DLD1 (cell line): Measurements from ENCODE around the gene NELFCD.

Source experiments
- in situ Hi-C: cut with HindIII; loops from 2 replicates; pipeline ENCODE4 v1.10.0; 2017; ENCODE audit warnings: low sequenced_read_pairs

Gene NELFCD

DNA sequence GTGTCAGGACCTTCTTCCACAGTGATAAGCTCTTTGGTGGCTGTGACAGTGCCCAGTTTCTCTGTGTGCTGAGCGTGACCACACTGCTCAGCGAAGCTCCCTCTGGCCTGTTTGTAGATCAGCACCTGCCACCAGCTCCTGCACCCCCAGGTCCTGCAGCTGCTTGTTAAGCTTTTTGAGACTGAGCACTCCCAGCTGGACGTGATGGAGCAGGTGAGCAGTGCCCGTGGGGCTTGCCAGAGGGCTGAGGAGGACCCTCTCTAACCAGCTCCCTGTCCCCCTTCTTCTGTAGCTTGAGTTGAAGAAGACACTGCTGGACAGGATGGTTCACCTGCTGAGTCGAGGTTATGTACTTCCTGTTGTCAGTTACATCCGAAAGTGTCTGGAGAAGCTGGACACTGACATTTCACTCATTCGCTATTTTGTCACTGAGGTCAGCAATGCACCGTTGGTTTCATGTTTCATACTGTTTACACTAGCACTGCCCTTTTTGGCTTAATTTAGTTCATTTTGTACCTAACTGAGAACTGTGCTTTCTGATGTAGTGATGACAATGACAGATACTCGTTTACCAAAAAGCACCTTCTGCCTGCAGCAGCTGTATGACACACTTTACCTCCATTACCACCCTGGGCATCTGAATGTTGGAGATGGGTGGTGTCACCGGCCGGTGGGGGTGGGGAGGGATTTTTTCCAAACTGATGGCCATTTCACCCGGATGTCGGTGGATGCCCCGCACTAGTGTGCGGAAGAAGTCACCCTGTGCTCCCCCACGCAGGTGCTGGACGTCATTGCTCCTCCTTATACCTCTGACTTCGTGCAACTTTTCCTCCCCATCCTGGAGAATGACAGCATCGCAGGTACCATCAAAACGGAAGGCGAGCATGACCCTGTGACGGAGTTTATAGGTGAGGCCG lies 12.5 kb downstream of the NELFCD start:
- in situ Hi-C loops = no loop called here

DNA sequence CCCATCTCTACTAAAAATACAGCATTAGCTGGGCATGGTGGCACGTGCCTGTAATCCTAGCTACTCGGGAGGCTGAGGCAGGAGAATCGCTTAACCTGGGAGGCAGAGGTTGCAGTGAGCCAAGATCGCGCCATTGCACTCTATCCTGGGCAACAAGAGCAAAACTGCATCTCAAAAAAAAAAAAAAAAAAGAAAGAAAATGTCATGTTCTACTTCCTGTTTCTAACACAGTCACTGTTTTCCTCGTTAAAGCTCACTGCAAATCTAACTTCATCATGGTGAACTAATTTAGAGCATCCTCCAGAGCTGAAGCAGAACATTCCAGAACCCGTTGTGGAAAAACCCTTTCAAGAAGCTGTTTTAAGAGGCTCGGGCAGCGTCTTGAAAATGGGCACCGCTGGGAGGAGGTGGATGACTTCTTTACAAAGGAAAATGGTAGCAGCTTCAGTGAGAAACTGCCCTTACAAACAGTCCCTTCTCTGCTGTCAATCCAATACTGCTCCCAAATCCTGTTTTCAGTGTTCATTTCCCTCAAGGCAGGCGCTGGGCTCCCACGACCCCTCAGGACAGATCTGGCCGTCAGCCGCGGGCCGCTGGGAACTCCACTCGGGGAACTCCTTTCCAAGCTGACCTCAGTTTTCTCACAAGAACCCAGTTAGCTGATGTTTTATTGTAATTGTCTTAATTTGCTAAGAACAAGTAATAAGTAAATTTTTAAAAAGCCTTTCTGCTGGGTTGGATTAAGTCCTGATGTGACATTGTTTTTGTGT lies 13.5 kb downstream of the NELFCD start:
- in situ Hi-C loops = no loop called here

DNA sequence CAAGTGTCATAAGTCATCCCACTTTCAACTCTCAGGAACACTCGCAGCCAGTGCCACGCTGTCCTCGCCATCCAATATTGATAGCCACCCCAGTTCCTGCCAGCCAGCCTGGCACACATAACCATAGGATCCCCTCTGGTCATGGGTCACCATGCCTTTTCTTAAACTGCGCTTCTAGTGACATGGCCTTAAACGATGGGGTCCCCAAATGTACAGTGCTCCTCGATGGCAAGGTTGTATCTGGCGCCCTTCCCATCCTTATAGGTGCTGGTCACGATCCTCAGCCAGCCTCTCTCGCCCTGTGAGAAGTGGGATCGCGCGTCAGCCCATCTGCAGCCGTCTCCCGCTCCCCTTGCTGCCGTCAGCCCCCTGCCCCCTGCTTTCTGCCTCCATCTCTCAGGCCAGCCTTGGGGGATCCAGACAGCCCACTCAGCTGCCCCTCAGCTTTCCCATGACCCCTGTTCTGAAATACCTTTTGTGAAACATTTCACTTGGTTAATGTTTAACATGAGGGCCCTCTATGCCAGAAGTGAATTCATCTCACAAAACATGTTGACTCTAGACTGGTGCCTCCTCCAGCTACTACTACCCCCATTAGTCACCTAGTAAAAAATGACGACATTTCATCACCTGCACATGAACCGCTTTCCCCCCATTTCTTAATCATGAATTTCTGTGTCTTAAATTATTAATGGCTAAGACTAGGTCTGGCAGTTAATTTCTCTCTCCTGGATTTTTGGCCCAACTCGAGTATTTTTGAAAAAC lies 14.6 kb downstream of the NELFCD start:
- in situ Hi-C loops = no loop called here

DNA sequence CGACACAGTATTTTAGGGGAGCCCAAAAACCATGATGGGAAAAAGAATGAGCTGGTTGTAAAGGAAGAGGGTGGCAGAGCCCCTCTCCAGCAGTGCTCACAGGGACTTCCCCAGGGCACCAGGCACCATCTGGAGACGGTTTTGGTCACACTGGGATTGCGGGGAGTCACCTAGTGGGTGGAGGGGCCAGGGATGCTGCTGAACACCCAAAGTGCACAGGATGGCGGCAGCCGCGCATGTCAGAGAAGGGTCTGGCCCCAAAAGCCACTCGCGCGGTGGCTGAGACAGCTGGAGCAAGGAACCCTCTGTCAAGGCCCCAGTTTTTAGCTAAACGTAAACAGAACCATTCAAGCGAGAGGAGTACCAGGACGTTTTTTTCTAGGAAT lies 15.2 kb downstream of the NELFCD start:
- in situ Hi-C loops = no loop called here

- in situ Hi-C loops = no loop called here
These were observed 16.2 kb downstream of the NELFCD start for GRCh38 chr20:58997141-58997770.

- in situ Hi-C loops = no loop called here
These were observed 17.6 kb downstream of the NELFCD start for GRCh38 chr20:58998656-58999055.

DNA sequence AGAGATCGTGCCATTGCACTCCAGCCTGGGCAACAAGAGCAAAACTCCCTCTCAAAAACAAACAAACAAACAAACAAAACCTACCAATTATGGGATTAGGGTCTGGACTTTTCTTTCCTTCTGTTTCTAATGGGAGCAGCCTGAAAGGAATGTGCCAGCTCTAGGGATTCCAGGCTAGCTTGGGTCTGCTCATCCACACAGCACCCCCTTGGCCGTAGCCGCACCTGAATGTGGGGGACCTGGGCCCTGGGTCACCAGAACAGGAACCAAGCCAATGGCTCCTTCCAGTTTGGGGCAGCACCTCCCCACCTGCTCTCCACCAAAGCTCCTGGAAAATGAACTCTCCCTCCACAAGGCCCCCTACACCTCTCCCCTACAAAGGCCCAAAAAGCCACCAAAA lies 19.3 kb downstream of the NELFCD start:
- in situ Hi-C loops = no loop called here

DNA sequence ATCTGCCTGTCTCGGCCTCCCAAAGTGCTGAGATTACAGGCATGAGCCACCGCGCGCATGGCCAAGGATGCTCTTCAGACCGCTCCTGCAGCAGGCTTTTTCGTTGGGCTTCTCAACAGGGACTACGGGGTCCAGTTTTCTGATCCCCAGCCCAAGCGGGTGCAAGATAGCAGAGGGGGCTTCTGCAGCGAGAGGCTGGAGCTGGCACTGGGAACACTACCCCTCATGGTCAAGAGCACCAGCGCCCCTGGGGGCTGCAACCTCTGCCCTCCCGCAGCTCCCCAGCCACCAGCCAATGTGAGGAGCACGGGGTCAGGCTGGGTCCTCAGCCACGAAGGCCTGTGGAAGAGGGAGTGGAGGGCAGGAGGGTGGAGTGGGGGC lies 20.0 kb downstream of the NELFCD start:
- in situ Hi-C loops = no loop called here

GRCh38 chr20:59001449-59002171 lies 20.6 kb downstream of the NELFCD start:
- in situ Hi-C loops = no loop called here

- in situ Hi-C loops = no loop called here
These were observed 21.3 kb downstream of the NELFCD start for GRCh38 chr20:59002388-59002787.

DNA sequence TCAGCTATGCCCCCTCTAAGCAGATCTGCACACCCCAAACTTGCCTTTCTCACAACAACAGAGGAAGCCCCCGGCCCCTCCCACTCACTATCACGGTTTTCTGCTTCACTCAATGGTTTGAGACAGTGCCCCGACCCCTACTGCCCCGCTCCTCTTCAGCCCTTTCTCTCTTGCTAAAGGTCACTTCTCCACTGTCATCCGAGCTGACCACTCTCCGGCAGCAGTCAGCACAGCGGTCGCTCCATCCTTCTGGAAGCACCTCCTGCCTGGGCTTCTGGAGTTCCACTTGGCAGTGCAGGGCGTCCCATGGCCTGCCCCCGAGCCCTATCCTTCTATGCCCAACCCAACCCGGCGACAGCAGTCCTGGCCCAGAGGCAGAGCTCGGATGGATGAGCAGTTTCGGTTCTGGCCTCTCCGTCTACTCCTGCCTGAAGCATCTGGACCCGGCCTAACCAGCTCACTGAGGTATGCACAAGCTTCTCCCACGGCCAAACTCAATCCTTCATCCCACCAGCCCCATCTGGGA lies 21.9 kb downstream of the NELFCD start:
- in situ Hi-C loops = no loop called here

GRCh38 chr20:59003836-59004492 lies 22.9 kb downstream of the NELFCD start:
- in situ Hi-C loops = no loop called here

- in situ Hi-C loops = no loop called here
These were observed 23.4 kb downstream of the NELFCD start for GRCh38 chr20:59004493-59004762.

DNA sequence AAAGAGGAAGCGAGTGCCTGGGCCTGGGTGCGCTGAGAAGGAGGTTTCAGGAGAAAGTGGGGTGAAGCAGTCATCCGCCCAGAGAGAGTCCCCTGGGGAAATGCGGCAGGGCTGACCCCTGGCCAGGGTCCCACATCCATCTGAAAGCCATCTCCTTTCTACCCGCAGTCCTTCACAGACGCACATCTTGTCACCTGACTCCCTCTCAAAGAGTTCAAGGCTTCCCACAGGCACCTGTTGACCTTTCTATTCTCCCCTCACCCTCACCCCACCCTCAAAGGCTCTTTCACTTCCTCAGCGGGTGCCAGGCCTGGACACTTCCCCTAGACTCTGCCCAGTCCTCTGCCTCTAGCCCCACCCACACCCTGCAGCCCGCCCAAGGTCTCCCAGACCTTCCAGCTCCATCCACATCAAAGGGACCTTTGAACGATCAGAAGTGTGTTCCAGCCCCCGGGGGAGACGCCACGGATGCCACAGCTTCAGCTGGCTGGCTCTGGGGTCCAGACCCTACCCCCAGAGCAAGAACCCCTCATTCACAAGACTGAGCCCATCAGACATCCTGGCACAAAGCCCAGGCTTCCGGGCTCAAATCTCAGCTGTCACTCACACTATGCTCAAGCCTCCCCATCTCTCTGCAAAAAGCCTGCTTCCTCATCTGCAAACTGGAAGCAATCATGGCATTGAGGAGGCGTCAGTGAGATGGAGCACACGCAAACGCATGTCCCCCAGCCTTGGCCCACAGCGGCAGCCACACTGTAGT lies 23.9 kb downstream of the NELFCD start:
- in situ Hi-C loops = loop anchor here (5.0 kb wide), 1 partner anchor 63 kb away; no protein-coding TSS in a partner anchor

DNA sequence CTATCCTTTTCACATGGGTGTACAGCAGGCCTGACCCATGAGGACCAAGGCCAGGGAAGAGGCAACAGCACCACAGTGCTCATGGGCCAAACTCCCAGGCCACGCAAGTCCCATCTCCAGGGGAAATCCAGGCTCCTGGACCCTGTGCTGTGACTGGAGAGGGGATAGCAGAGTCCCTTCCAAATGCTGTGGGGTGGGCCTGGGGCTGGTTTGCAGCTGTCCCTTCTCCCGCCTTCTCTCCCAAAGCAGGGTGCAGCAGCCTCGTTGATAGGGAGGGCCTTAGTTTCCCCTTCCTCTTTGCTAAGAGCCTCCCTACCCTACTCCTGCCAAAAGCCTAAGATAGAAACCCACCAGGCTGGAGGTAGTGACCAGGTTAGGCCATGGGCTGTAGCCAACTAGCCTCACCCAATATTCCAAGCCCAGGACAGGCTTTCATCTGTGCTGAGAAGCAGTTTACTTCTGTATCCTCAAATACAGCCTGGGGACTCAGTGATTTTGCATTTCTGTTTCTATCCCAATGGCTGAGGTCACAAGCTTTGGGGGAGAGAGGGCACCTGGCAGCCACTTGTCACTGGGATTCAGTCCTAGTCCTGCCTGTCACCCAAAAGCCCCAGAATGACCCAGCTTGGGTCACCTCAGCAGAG lies 24.6 kb downstream of the NELFCD start:
- in situ Hi-C loops = loop anchor here (5.0 kb wide), 1 partner anchor 63 kb away; no protein-coding TSS in a partner anchor

- in situ Hi-C loops = loop anchor here (5.0 kb wide), 1 partner anchor 64 kb away; no protein-coding TSS in a partner anchor
These were observed 25.3 kb downstream of the NELFCD start for GRCh38 chr20:59006167-59006863.

DNA sequence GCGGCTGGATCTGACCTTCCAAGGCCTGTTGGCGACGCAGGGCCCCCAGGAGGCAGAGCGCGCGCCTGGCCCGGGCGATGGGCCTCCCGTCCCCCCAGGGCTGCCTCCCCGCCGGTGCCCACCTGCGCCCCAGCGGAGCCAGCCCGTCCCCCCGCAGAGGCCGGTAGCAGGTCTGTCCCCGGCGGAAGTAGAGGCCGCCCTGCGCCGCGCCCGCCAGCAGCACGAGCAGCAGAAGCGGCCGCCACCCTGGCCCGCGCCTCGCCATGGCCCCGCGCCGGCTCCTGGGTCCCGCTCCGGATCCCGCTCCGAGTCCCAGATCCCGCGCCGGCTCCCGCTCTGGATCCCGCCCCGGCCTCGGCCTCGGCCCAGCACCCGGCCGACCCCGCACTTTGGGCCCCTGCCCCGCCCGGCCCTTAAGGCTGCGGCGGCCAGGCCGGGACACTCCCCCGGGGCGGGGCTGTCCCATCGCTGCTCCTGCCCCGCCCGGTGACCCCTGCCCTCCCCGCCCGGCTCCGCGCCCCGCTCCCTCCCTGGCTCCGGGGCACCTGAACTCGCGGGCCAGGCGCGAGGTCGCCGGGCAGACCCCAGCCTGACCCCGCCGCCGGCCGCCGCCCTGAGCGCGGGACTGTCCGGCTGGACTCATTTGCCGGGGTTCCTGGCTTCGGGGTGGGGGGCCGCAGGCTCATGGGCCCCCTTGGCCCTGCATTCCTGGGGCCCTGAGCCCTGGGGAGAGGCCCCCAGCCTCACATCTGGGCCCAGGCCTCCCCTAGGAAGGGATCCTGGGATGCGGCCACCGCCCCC lies 26.0 kb downstream of the NELFCD start, which contains the start of gene CTSZ:
CTSZ (minus strand) TSS at position 391 of the 801 bp plus-strand sequence; CDS start at position 265, 126 bp downstream.
- in situ Hi-C loops = loop anchor here (5.0 kb wide), 1 partner anchor 65 kb away; no protein-coding TSS in a partner anchor
